Neural progenitor cell (in vitro differentiated cells): ENCODE results near the gene APOBEC3A. TPM values are rescaled to one million over a fixed set of nuclear protein-coding genes. Genes with fewer than 3 reads are reported as not detected.

Source experiments
- DNase-seq: peaks from one replicate; pipeline ENCODE4 v3.0.0-alpha.2; 2016; ENCODE audit warnings: low spot score
- H2AFZ ChIP-seq: fragments of 200-600 bp; sonication (generic); replicated peaks from 2 replicates; pipeline ENCODE4 v1.6.1; 2016; ENCODE audit warnings: antibody characterized with exemption
- H3F3A ChIP-seq: fragments of 200-600 bp; sonication (generic); 2 replicates; pipeline ENCODE4 v1.6.1; 2016; ENCODE audit warnings: antibody characterized with exemption, low read depth
- H3K27ac ChIP-seq: fragments of 200-600 bp; sonication (generic); 2 replicates; pipeline ENCODE4 v1.5.1; 2016; ENCODE audit warnings: mild to moderate bottlenecking
- H3K27me3 ChIP-seq: fragments of 200-600 bp; sonication (generic); 2 replicates; pipeline ENCODE4 v1.6.1; 2016; ENCODE audit warnings: mild to moderate bottlenecking, moderate library complexity
- H3K36me3 ChIP-seq: fragments of 200-600 bp; sonication (generic); 2 replicates; pipeline ENCODE4 v1.5.1; 2016
- H3K4me1 ChIP-seq: fragments of 200-600 bp; sonication (generic); 2 replicates; pipeline ENCODE4 v1.6.1; 2016; ENCODE audit warnings: mixed run types
- H3K4me2 ChIP-seq: fragments of 200-600 bp; sonication (generic); 2 replicates; pipeline ENCODE4 v1.6.1; 2016
- H3K4me3 ChIP-seq: fragments of 200-600 bp; sonication (generic); 2 replicates; pipeline ENCODE4 v1.5.1; 2016
- H3K79me2 ChIP-seq: fragments of 200-600 bp; sonication (generic); 2 replicates; pipeline ENCODE4 v1.6.1; 2016; ENCODE audit warnings: low read depth
- H3K9ac ChIP-seq: fragments of 200-600 bp; sonication (generic); 2 replicates; pipeline ENCODE4 v1.6.1; 2016
- H3K9me3 ChIP-seq: fragments of 200-600 bp; sonication (generic); 2 replicates; pipeline ENCODE4 v1.5.1; 2016; ENCODE audit warnings: low read depth
- H4K20me1 ChIP-seq: fragments of 200-600 bp; sonication (generic); 2 replicates; pipeline ENCODE4 v1.6.1; 2016; ENCODE audit warnings: low read depth
- H3K27ac Mint-ChIP-seq: 3 replicates; pipeline ENCODE4 v1.8.0; 2021; ENCODE audit warnings: mixed read lengths
- H3K27me3 Mint-ChIP-seq: 2 replicates; pipeline ENCODE4 v1.8.0; 2022; ENCODE audit warnings: low read depth, mild to moderate bottlenecking, inconsistent platforms, moderate library complexity, mixed read lengths; ENCODE audit not compliant: insufficient read depth
- H3K36me3 Mint-ChIP-seq: 3 replicates; pipeline ENCODE4 v1.8.0; 2021; ENCODE audit warnings: mixed read lengths
- H3K4me1 Mint-ChIP-seq: 3 replicates; pipeline ENCODE4 v1.8.0; 2021; ENCODE audit warnings: mixed read lengths
- H3K4me3 Mint-ChIP-seq: 3 replicates; pipeline ENCODE4 v1.8.0; 2021; ENCODE audit warnings: mild to moderate bottlenecking, moderate library complexity, mixed read lengths
- H3K9me3 Mint-ChIP-seq: 3 replicates; pipeline ENCODE4 v1.8.0; 2020; ENCODE audit warnings: mixed read lengths
- EZH2 ChIP-seq: fragments of 200-600 bp; sonication (generic); IDR thresholded peaks from 2 replicates; pipeline ENCODE4 v1.6.1; 2017; ENCODE audit warnings: antibody characterized with exemption, mild to moderate bottlenecking, moderate library complexity
- EZH2phosphoT487 ChIP-seq: fragments of 200-600 bp; sonication (generic); IDR thresholded peaks from 2 replicates; pipeline ENCODE4 v1.6.1; 2017; ENCODE audit warnings: antibody characterized with exemption
- total RNA-seq: library from RNA; depleted of rRNA; stranded (reverse); fragments of >200 nt; gene quantifications from 2 replicates; pipeline ENCODE4 v1.2.3, GENCODE V29; 2015; ENCODE audit warnings: low replicate concordance
- TF ChIP-seq, protein P1 (sequence below): fragments of 200-600 bp; sonication (generic); IDR thresholded peaks from 2 replicates; pipeline ENCODE4 v1.5.1; 2017; ENCODE audit warnings: antibody characterized with exemption, mild to moderate bottlenecking

Gene APOBEC3A
- total RNA-seq, 1 donor from 2014 or later = not detected

DNA sequence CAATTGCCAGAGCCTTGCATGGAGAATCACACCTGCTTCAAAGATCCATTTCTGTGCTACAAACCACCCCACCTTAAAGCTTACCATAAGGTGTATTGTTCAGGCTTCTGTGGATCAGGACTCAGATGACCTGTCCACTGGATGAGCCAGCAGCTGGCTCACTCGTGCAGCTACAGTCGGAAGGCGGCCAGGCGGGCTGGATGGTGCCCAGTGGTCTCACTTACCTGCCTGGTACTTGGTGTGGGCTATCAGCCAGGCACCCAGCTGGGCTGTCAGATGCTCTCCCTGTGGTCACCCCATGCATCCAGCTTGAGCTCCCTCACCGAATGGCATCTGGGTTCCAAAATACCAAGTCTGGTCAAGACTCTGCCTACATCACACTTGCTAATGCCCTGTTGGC lies 13.8 kb downstream of the APOBEC3A start:
- DNase-seq = no peak
- H3K27me3 ChIP-seq = no peaks in the 10 kb centered on the region
- H3K4me2 ChIP-seq = no peak overlapping the region
- no peaks in the 10 kb centered on the region for H3K36me3 ChIP-seq
- Mint-ChIP-seq H3K27ac (no peak overlapping the region), H3K27me3 (peaks cover 17% of the 10 kb centered on the region), H3K4me3 (no peak overlapping the region), H3K9me3 (peaks cover 4% of the 10 kb centered on the region), H3K36me3 (no peaks in the 10 kb centered on the region), H3K4me1 (no peaks in the 10 kb centered on the region)
- no peaks in the 10 kb centered on the region for H3K79me2 ChIP-seq
- H3K9ac ChIP-seq = no peak overlapping the region
- H3K27ac ChIP-seq = no peak overlapping the region
- H2AFZ ChIP-seq = no peak overlapping the region
- no peak overlapping the region for H3K4me3 ChIP-seq
- H3K9me3 ChIP-seq = no peaks in the 10 kb centered on the region
- H3F3A ChIP-seq = no peaks in the 10 kb centered on the region
- no peaks in the 10 kb centered on the region for H3K4me1 ChIP-seq
- H4K20me1 ChIP-seq = no peaks in the 10 kb centered on the region
- TF ChIP-seq, protein P1, sequence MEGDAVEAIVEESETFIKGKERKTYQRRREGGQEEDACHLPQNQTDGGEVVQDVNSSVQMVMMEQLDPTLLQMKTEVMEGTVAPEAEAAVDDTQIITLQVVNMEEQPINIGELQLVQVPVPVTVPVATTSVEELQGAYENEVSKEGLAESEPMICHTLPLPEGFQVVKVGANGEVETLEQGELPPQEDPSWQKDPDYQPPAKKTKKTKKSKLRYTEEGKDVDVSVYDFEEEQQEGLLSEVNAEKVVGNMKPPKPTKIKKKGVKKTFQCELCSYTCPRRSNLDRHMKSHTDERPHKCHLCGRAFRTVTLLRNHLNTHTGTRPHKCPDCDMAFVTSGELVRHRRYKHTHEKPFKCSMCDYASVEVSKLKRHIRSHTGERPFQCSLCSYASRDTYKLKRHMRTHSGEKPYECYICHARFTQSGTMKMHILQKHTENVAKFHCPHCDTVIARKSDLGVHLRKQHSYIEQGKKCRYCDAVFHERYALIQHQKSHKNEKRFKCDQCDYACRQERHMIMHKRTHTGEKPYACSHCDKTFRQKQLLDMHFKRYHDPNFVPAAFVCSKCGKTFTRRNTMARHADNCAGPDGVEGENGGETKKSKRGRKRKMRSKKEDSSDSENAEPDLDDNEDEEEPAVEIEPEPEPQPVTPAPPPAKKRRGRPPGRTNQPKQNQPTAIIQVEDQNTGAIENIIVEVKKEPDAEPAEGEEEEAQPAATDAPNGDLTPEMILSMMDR = no peak
- TF ChIP-seq EZH2phosphoT487 (no peak), EZH2 (no peak)

DNA sequence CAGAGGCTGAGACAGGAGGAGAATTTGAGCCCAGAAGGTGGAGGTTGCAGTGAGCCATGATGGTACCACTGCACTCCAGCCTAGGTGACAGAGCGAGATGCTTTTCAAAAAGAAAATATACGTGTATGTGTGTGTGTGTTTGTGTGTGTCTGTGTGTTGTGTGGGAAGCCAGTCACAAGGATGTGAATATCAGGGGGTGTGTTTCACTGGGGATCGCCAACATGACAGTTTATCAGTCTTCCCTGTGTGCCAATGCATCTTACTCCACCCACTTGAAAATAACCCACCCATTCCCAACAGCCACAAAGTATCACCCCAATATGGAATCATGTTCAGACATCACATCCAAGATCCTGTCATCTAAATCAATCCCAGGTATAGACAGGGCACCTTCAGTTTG lies 14.4 kb downstream of the APOBEC3A start:
- Mint-ChIP-seq H3K4me1 (no peaks in the 10 kb centered on the region), H3K27me3 (peaks cover 17% of the 10 kb centered on the region), H3K4me3 (no peak overlapping the region), H3K9me3 (peaks cover 4% of the 10 kb centered on the region), H3K27ac (no peak overlapping the region), H3K36me3 (no peaks in the 10 kb centered on the region)
- TF ChIP-seq, protein P1 = no peak
- no peak for TF ChIP-seq EZH2
- TF ChIP-seq EZH2phosphoT487 = no peak
- no peaks in the 10 kb centered on the region for H3K36me3 ChIP-seq
- H3K4me1 ChIP-seq = no peaks in the 10 kb centered on the region
- no peak overlapping the region for H3K4me3 ChIP-seq
- H2AFZ ChIP-seq = no peak overlapping the region
- H3K4me2 ChIP-seq = no peak overlapping the region
- H3F3A ChIP-seq = no peaks in the 10 kb centered on the region
- DNase-seq = no peak
- no peaks in the 10 kb centered on the region for H4K20me1 ChIP-seq
- H3K27me3 ChIP-seq = no peaks in the 10 kb centered on the region
- no peak overlapping the region for H3K9ac ChIP-seq
- H3K79me2 ChIP-seq = no peaks in the 10 kb centered on the region
- no peaks in the 10 kb centered on the region for H3K9me3 ChIP-seq
- H3K27ac ChIP-seq = no peak overlapping the region

DNA sequence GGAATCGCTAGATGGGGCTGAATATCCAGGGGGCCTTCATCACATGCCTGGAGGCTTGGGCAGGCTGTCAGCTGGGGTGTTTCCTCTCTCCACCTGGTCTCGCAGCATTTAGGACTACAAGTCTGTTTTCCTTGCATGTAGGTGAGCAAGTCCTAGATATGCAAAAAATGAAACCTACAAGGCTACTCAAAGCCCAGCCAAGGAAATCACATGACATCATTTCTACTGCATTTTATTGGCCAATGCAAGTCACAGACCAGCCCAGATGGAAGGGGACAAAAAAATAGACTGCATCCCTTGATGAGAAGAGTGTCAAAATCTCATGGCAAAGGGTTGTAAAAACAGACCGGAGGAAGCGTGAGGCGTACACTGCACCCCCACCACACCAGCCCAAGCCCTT lies 15.1 kb downstream of the APOBEC3A start:
- H3F3A ChIP-seq = no peaks in the 10 kb centered on the region
- no peaks in the 10 kb centered on the region for H3K4me1 ChIP-seq
- no peak overlapping the region for H3K4me3 ChIP-seq
- H2AFZ ChIP-seq = no peak overlapping the region
- no peaks in the 10 kb centered on the region for H3K27me3 ChIP-seq
- H3K36me3 ChIP-seq = no peaks in the 10 kb centered on the region
- TF ChIP-seq, protein P1 = no peak
- TF ChIP-seq EZH2 (no peak), EZH2phosphoT487 (no peak)
- Mint-ChIP-seq H3K27ac (no peak overlapping the region), H3K4me3 (no peak overlapping the region), H3K9me3 (peaks cover 8% of the 10 kb centered on the region), H3K27me3 (peaks cover 20% of the 10 kb centered on the region), H3K36me3 (no peaks in the 10 kb centered on the region), H3K4me1 (no peaks in the 10 kb centered on the region)
- DNase-seq = no peak
- H3K79me2 ChIP-seq = no peaks in the 10 kb centered on the region
- no peaks in the 10 kb centered on the region for H4K20me1 ChIP-seq
- no peak overlapping the region for H3K9ac ChIP-seq
- H3K27ac ChIP-seq = no peak overlapping the region
- no peaks in the 10 kb centered on the region for H3K9me3 ChIP-seq
- no peak overlapping the region for H3K4me2 ChIP-seq
